Measurements from ENCODE around the gene KBTBD7. TPM values are rescaled to one million over a fixed set of nuclear protein-coding genes. Genes with fewer than 3 reads are reported as not detected.

KBTBD7 gene
- total RNA-seq, 2 donors from 2014 or later: 11.7 to 15.9 TPM

DNA sequence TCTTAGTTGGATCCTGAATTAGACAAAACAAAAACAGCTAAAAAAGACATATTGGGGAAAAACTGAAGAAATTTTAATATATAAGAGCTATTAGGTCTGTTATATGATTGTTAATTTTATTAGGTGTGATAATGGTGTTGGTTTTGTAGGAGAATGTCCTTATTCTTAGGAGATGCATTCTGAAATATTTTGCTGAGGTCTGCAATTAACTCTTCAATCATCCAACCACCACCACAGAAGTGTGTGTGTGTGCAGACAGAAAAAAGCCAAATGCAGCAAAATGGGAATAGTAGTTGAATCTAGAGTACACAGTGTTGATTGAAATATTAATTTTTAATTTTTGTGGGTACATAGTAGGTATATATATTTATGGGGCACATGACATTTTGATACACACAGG, 12.1 kb upstream of the KBTBD7 start:
- Histone ChIP-seq H3K27ac (ENCODE audit: low read depth, low read length) (no peak overlapping the region), H3K27me3 (ENCODE audit: control insufficient read depth, insufficient read depth, low read length, poor library complexity, severe bottlenecking) (no peaks in the 10 kb centered on the region), H3K9ac (ENCODE audit: extremely low read depth, low read length, poor library complexity, severe bottlenecking) (no peak overlapping the region), H3K9me3 (ENCODE audit: control insufficient read depth, low read length) (peaks cover 21% of the 10 kb centered on the region), H3K4me3 (ENCODE audit: low read length) (no peak overlapping the region), H3K4me1 (ENCODE audit: control insufficient read depth, insufficient read depth, low read length) (no peaks in the 10 kb centered on the region), H3K36me3 (ENCODE audit: control insufficient read depth, insufficient read depth, low read length) (no peaks in the 10 kb centered on the region)
- DNase-seq: no peak
- Mint-ChIP-seq H3K27me3 (ENCODE audit: insufficient read depth) (no peaks in the 10 kb centered on the region), H3K27ac (no peak overlapping the region), H3K36me3 (ENCODE audit: low read depth) (peaks cover 2% of the 10 kb centered on the region), H3K4me3 (no peak overlapping the region), H3K4me1 (no peaks in the 10 kb centered on the region), H3K9me3 (peaks cover 38% of the 10 kb centered on the region)
- TF ChIP-seq, protein P1, sequence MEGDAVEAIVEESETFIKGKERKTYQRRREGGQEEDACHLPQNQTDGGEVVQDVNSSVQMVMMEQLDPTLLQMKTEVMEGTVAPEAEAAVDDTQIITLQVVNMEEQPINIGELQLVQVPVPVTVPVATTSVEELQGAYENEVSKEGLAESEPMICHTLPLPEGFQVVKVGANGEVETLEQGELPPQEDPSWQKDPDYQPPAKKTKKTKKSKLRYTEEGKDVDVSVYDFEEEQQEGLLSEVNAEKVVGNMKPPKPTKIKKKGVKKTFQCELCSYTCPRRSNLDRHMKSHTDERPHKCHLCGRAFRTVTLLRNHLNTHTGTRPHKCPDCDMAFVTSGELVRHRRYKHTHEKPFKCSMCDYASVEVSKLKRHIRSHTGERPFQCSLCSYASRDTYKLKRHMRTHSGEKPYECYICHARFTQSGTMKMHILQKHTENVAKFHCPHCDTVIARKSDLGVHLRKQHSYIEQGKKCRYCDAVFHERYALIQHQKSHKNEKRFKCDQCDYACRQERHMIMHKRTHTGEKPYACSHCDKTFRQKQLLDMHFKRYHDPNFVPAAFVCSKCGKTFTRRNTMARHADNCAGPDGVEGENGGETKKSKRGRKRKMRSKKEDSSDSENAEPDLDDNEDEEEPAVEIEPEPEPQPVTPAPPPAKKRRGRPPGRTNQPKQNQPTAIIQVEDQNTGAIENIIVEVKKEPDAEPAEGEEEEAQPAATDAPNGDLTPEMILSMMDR (conservative IDR thresholded peaks at IDR 0.05): no peak

DNA sequence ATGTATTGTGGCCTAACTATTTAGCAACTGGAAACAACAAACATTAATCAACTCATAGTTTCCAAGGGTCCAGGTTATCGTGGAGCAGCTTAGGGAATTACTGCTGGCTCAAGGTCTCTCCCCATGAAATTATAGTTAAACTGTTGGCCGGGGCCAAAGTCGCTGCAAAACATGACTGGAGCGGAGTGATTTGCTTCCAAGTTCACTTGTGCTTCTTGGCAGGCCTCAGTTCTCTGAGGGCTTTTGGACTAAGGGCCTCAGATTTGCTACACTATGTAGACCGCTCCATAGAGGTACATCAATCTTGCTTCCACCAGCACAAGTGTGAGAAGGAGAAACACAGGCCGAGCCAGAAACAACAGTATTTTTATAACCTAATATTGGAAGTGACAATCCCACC, 9.4 kb upstream of the KBTBD7 start:
- no peaks in the 10 kb centered on the region for H3K36me3 Mint-ChIP-seq (ENCODE audit: low read depth)
- no peaks in the 10 kb centered on the region for H3K36me3 ChIP-seq (ENCODE audit: control insufficient read depth, insufficient read depth, low read length)
- no peak overlapping the region for H3K9ac ChIP-seq (ENCODE audit: extremely low read depth, low read length, poor library complexity, severe bottlenecking)
- no peak for DNase-seq
- H3K4me1 ChIP-seq (ENCODE audit: control insufficient read depth, insufficient read depth, low read length): no peaks in the 10 kb centered on the region
- H3K4me3 ChIP-seq (ENCODE audit: low read length): no peak overlapping the region
- H3K27ac Mint-ChIP-seq: no peak overlapping the region
- peaks cover 12% of the 10 kb centered on the region for H3K9me3 ChIP-seq (ENCODE audit: control insufficient read depth, low read length)
- H3K4me3 Mint-ChIP-seq: no peak overlapping the region
- H3K9me3 Mint-ChIP-seq: peaks cover 13% of the 10 kb centered on the region
- H3K27me3 ChIP-seq (ENCODE audit: control insufficient read depth, insufficient read depth, low read length, poor library complexity, severe bottlenecking): no peaks in the 10 kb centered on the region
- H3K4me1 Mint-ChIP-seq: no peaks in the 10 kb centered on the region
- H3K27ac ChIP-seq (ENCODE audit: low read depth, low read length): no peak overlapping the region
- WGBS, 2 experiments (ENCODE audit: insufficient coverage in 1 of 2, insufficient read length in 1 of 2): 94 to 100% methylated on average over 6 of the region's 6 CpGs
- no peaks in the 10 kb centered on the region for H3K27me3 Mint-ChIP-seq (ENCODE audit: insufficient read depth)
- TF ChIP-seq, protein P1 (conservative IDR thresholded peaks at IDR 0.05): no peak

DNA sequence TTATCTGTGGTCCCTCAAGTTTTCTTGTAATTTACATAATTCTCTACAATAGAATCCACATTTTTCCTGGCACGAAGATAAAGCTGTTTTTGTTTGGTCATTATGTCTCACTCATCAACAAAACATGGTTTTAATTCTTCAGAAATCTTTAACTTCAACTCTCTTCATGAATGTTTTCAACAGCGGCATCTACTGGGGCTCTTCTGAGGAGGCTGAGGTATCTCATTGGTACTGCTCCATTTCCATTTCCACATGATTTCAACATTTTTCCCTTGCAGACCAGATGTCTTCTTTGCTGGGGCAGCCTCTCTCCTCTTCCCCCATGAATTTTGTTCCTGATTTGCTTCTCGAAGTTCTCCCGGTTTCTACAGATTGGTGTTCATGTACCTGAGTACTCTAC, 5.8 kb upstream of the KBTBD7 start:
- no peak overlapping the region for H3K27ac ChIP-seq (ENCODE audit: low read depth, low read length)
- Mint-ChIP-seq H3K27ac (no peak overlapping the region), H3K36me3 (ENCODE audit: low read depth) (no peaks in the 10 kb centered on the region), H3K27me3 (ENCODE audit: insufficient read depth) (no peaks in the 10 kb centered on the region), H3K9me3 (no peaks in the 10 kb centered on the region), H3K4me3 (no peak overlapping the region), H3K4me1 (no peaks in the 10 kb centered on the region)
- H3K4me1 ChIP-seq (ENCODE audit: control insufficient read depth, insufficient read depth, low read length): no peaks in the 10 kb centered on the region
- TF ChIP-seq, protein P1 (conservative IDR thresholded peaks at IDR 0.05): no peak
- no peaks in the 10 kb centered on the region for H3K27me3 ChIP-seq (ENCODE audit: control insufficient read depth, insufficient read depth, low read length, poor library complexity, severe bottlenecking)
- H3K4me3 ChIP-seq (ENCODE audit: low read length): no peak overlapping the region
- H3K9me3 ChIP-seq (ENCODE audit: control insufficient read depth, low read length): no peaks in the 10 kb centered on the region
- H3K36me3 ChIP-seq (ENCODE audit: control insufficient read depth, insufficient read depth, low read length): no peaks in the 10 kb centered on the region
- H3K9ac ChIP-seq (ENCODE audit: extremely low read depth, low read length, poor library complexity, severe bottlenecking): no peak overlapping the region
- 86 to 92% methylated on average over 4 of the region's 4 CpGs for WGBS, 2 experiments (ENCODE audit: insufficient coverage in 1 of 2, insufficient read length in 1 of 2)
- no peak for DNase-seq

Data from endodermal cell (in vitro differentiated cells).